Suprapubic skin (tissue), 4 donors: ENCODE data around the gene SPC25.

Experiments
- CTCF ChIP-seq, 2 donors: fragments of 200-600 bp in 1 of 2; fragments of 450-650 bp in 1 of 2; sonication (generic) in 1 of 2; IDR thresholded peaks; one replicate each; pipeline ENCODE4 v1.5.1; 2016 to 2019; ENCODE audit warnings: antibody characterized with exemption in 2 of 2, mild to moderate bottlenecking in 1 of 2, moderate library complexity in 1 of 2
- EP300 ChIP-seq: sonication (generic); formaldehyde crosslinking; IDR thresholded peaks from one replicate; pipeline ENCODE4 v1.6.1; 2017; ENCODE audit warnings: antibody characterized with exemption
- POLR2A ChIP-seq, 2 donors: fragments of 450-650 bp; IDR thresholded peaks; one replicate each; pipeline ENCODE4 v1.6.1; 2017; ENCODE audit warnings: antibody characterized with exemption in 2 of 2, mild to moderate bottlenecking in 2 of 2, moderate library complexity in 2 of 2
- POLR2AphosphoS5 ChIP-seq, 3 donors: sonication (generic); formaldehyde crosslinking; IDR thresholded peaks; one replicate each; pipeline ENCODE4 v1.6.1; 2017; ENCODE audit warnings: antibody characterized with exemption in 3 of 3

GRCh38 chr2:168907940-168908662 is 17.9 kb upstream of the SPC25 start:
- TF ChIP-seq CTCF (IDR thresholded peaks at IDR 0.05) = no peak
- no peak for TF ChIP-seq POLR2AphosphoS5 (IDR thresholded peaks at IDR 0.05)
- no peak for TF ChIP-seq EP300
- TF ChIP-seq POLR2A (IDR thresholded peaks at IDR 0.05) = no peak
